ENCODE data around the gene MCTP2.

The MCTP2 gene

GRCh38 chr15:94265009-94265408 is 33.6 kb downstream of the MCTP2 start:
- ChIA-PET CTCF (no interaction called here), POLR2A (ENCODE audit: low non-redundant PET) (no interaction called here)
- H3K27ac ChIP-seq, result no peak overlapping the region
- DNase-seq (ENCODE audit: low spot score), result peak; percentile 52
- TF ChIP-seq CTCF (conservative IDR thresholded peaks at IDR 0.05; ENCODE audit: low read depth), result no peak

- CTCF ChIA-PET, result no interaction called here
- H3K27ac ChIP-seq, result no peak overlapping the region
- peak; percentile 21 for DNase-seq (ENCODE audit: low spot score)
- TF ChIP-seq CTCF (conservative IDR thresholded peaks at IDR 0.05; ENCODE audit: low read depth), result no peak
- POLR2A ChIA-PET (ENCODE audit: low non-redundant PET), result no interaction called here
Measured at GRCh38 chr15:94265982-94266381, 34.6 kb downstream of the MCTP2 start.

- ChIA-PET CTCF (no interaction called here), POLR2A (ENCODE audit: low non-redundant PET) (no interaction called here)
- no peak for TF ChIP-seq CTCF (conservative IDR thresholded peaks at IDR 0.05; ENCODE audit: low read depth)
- H3K27ac ChIP-seq, result no peak overlapping the region
- no peak for DNase-seq (ENCODE audit: low spot score)
Measured at GRCh38 chr15:94266789-94267188, 35.4 kb downstream of the MCTP2 start.

GRCh38 chr15:94269954-94270353 is 38.6 kb downstream of the MCTP2 start:
- ChIA-PET CTCF (interaction anchor here (0.6 kb wide), 2 partner anchors 47 to 77 kb away, joined by 3 read pairs; no protein-coding TSS in a partner anchor), POLR2A (ENCODE audit: low non-redundant PET) (no interaction called here)
- no peak for TF ChIP-seq CTCF (conservative IDR thresholded peaks at IDR 0.05; ENCODE audit: low read depth)
- DNase-seq (ENCODE audit: low spot score), result no peak
- H3K27ac ChIP-seq, result no peak overlapping the region

- POLR2A ChIA-PET (ENCODE audit: low non-redundant PET), result no interaction called here
- H3K27ac ChIP-seq, result no peak overlapping the region
- no peak for TF ChIP-seq CTCF (conservative IDR thresholded peaks at IDR 0.05; ENCODE audit: low read depth)
Measured at GRCh38 chr15:94270570-94270969, 39.2 kb downstream of the MCTP2 start.

GRCh38 chr15:94272251-94272898 is 41.0 kb downstream of the MCTP2 start:
- DNase-seq (ENCODE audit: low spot score), result no peak
- H3K27ac ChIP-seq, result no peak overlapping the region
- ChIA-PET POLR2A (ENCODE audit: low non-redundant PET) (no interaction called here), CTCF (no interaction called here)
- TF ChIP-seq CTCF (conservative IDR thresholded peaks at IDR 0.05; ENCODE audit: low read depth), result no peak

More at GRCh38 chr15:94270570-94270969, 39.2 kb downstream of the MCTP2 start:
- no peak for DNase-seq (ENCODE audit: low spot score)
- CTCF ChIA-PET, result interaction anchor here (0.6 kb wide), 1 partner anchor 46 kb away, joined by 3 read pairs; no protein-coding TSS in a partner anchor

Measured in RWPE1 (cell line).